SH-SY5Y (cell line): Measurements from ENCODE around the gene NECAB2.

Experiments
- GATA2 ChIP-seq: IDR thresholded peaks from 2 replicates; pipeline ENCODE4 v1.6.1; 2011; ENCODE audit warnings: mild to moderate bottlenecking, low read depth, low read length
- GATA3 ChIP-seq: IDR thresholded peaks from 2 replicates; pipeline ENCODE4 v1.6.1; 2011; ENCODE audit warnings: low read depth, mild to moderate bottlenecking, low read length, moderate library complexity

DNA sequence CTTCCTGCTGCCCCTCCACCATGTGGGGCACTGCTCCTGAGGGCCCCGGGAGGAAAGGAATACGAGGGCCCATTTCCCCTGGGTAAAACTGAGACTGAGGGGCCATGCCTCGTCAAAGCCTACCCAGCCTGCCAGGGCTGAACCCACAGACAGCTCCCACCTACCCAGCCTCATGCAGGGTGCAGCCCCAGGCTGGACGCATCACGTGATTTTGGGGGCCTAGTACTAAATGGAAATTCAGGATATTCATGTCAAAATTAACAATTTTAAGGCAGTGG lies 18.4 kb upstream of the NECAB2 start:
- TF ChIP-seq GATA2 (no peak), GATA3 (no peak)
